OCI-LY1 (cell line): ENCODE results near the gene ZNF664.

Experiments used
- CTCF ChIP-seq: fragments of 200-600 bp; sonication (generic), shearing (Covaris generic); IDR thresholded peaks from 2 replicates; pipeline ENCODE4 v1.5.1; 2017; ENCODE audit warnings: mild to moderate bottlenecking, antibody characterized with exemption, low read length, moderate library complexity, mixed read lengths
- EZH2 ChIP-seq: fragments of 200-600 bp; sonication (generic), shearing (Covaris generic); IDR thresholded peaks from 2 replicates; pipeline ENCODE4 v1.8.0; 2017; ENCODE audit warnings: borderline replicate concordance, mixed run types, mild to moderate bottlenecking, antibody characterized with exemption, low read length, moderate library complexity, mixed read lengths

- TF ChIP-seq CTCF (no peak), EZH2 (no peak)
Measured at GRCh38 chr12:123934016-123934620, 38.9 kb upstream of the ZNF664 start.
